SK-N-SH treated with all-trans-retinoic acid at 6 μM for 48 hours (cell line): Measurements from ENCODE around the gene BICC1.
A peak's percentile ranks its signal among the peaks of the same experiment; 100 is the strongest.

Experiments used
- ATAC-seq: fragments of 200-7000 bp; cut with Tn5 transposase; 3 replicates; pipeline ENCODE4 v1.9.1; 2020; ENCODE audit warnings: mild to moderate bottlenecking, moderate library complexity
- BACH2 ChIP-seq: fragments of 250-450 bp; sonication (Bioruptor Pico); IDR thresholded peaks from 2 replicates; pipeline ENCODE4 v1.9.0; 2021; ENCODE audit warnings: mild to moderate bottlenecking, borderline replicate concordance
- CREB5 ChIP-seq: fragments of 250-450 bp; sonication (Bioruptor Pico); IDR thresholded peaks from 2 replicates; pipeline ENCODE4 v1.5.1; 2020; ENCODE audit warnings: low read depth, mild to moderate bottlenecking, moderate library complexity
- CSDC2 ChIP-seq: fragments of 250-450 bp; sonication (Bioruptor Pico); IDR thresholded peaks from 2 replicates; pipeline ENCODE4 v1.5.0; 2020; ENCODE audit warnings: mild to moderate bottlenecking, moderate library complexity
- ESRRG ChIP-seq: fragments of 250-450 bp; sonication (Bioruptor Pico); IDR thresholded peaks from 2 replicates; pipeline ENCODE4 v1.6.1; 2021; ENCODE audit warnings: mild to moderate bottlenecking
- GLIS3 ChIP-seq: fragments of 250-450 bp; sonication (Bioruptor Pico); IDR thresholded peaks from 2 replicates; pipeline ENCODE4 v1.5.0; 2020; ENCODE audit warnings: mild to moderate bottlenecking, moderate library complexity
- ISL1 ChIP-seq: fragments of 250-450 bp; sonication (Bioruptor Pico); IDR thresholded peaks from 2 replicates; pipeline ENCODE4 v2.1.2; 2022; ENCODE audit warnings: mild to moderate bottlenecking, moderate library complexity
- OSR1 ChIP-seq: fragments of 250-450 bp; sonication (Bioruptor Pico); IDR thresholded peaks from 2 replicates; pipeline ENCODE4 v1.8.0; 2022; ENCODE audit warnings: moderate library complexity, mild to moderate bottlenecking, inconsistent platforms
- PATZ1 ChIP-seq: fragments of 250-450 bp; sonication (Bioruptor Pico); IDR thresholded peaks from 2 replicates; pipeline ENCODE4 v1.8.0; 2020; ENCODE audit warnings: mild to moderate bottlenecking, moderate library complexity, borderline replicate concordance
- PPARA ChIP-seq: fragments of 250-450 bp; sonication (Bioruptor Pico); IDR thresholded peaks from 2 replicates; pipeline ENCODE4 v1.5.0; 2020; ENCODE audit warnings: mild to moderate bottlenecking, borderline replicate concordance
- RARB ChIP-seq: fragments of 250-450 bp; sonication (Bioruptor Pico); IDR thresholded peaks from 2 replicates; pipeline ENCODE4 v1.8.0; 2021; ENCODE audit warnings: mild to moderate bottlenecking, moderate library complexity
- SNAI2 ChIP-seq: fragments of 250-450 bp; sonication (Bioruptor Pico); IDR thresholded peaks from 2 replicates; pipeline ENCODE4 v1.5.0; 2020; ENCODE audit warnings: mild to moderate bottlenecking, moderate library complexity
- TCF4 ChIP-seq: fragments of 250-450 bp; sonication (Bioruptor Pico); IDR thresholded peaks from 2 replicates; pipeline ENCODE4 v1.8.0; 2021; ENCODE audit warnings: mild to moderate bottlenecking, moderate library complexity, borderline replicate concordance
- TOX ChIP-seq: fragments of 250-450 bp; sonication (Bioruptor Pico); IDR thresholded peaks from 2 replicates; pipeline ENCODE4 v1.8.0; 2021; ENCODE audit warnings: mild to moderate bottlenecking, moderate library complexity, borderline replicate concordance
- ZC3H10 ChIP-seq: fragments of 250-450 bp; sonication (Bioruptor Pico); IDR thresholded peaks from 2 replicates; pipeline ENCODE4 v1.5.1; 2021; ENCODE audit warnings: mild to moderate bottlenecking, moderate library complexity
- ZFP3 ChIP-seq: fragments of 250-450 bp; sonication (Bioruptor Pico); IDR thresholded peaks from 2 replicates; pipeline ENCODE4 v1.5.0; 2020; ENCODE audit warnings: mild to moderate bottlenecking, moderate library complexity
- ZFP30 ChIP-seq: fragments of 450-650 bp; formaldehyde crosslinking; IDR thresholded peaks from 2 replicates; pipeline ENCODE4 v1.5.0; 2022; ENCODE audit warnings: mild to moderate bottlenecking, moderate library complexity
- ZNF8 ChIP-seq: fragments of 450-650 bp; formaldehyde crosslinking; IDR thresholded peaks from 2 replicates; pipeline ENCODE4 v1.5.0; 2020; ENCODE audit warnings: mild to moderate bottlenecking, moderate library complexity
- TF ChIP-seq, protein P1 (sequence below): fragments of 250-450 bp; sonication (Bioruptor Pico); IDR thresholded peaks from 2 replicates; pipeline ENCODE4 v1.5.1; 2021; ENCODE audit warnings: mild to moderate bottlenecking, moderate library complexity
- TF ChIP-seq, protein P2 (sequence below): fragments of 250-450 bp; sonication (Bioruptor Pico); IDR thresholded peaks from 2 replicates; pipeline ENCODE4 v1.8.0; 2021; ENCODE audit warnings: low read depth, mild to moderate bottlenecking, moderate library complexity, borderline replicate concordance
- TF ChIP-seq, protein P3 (sequence below): fragments of 250-450 bp; sonication (Bioruptor Pico); IDR thresholded peaks from 2 replicates; pipeline ENCODE4 v1.5.0; 2020; ENCODE audit warnings: mild to moderate bottlenecking, moderate library complexity

Gene BICC1

DNA sequence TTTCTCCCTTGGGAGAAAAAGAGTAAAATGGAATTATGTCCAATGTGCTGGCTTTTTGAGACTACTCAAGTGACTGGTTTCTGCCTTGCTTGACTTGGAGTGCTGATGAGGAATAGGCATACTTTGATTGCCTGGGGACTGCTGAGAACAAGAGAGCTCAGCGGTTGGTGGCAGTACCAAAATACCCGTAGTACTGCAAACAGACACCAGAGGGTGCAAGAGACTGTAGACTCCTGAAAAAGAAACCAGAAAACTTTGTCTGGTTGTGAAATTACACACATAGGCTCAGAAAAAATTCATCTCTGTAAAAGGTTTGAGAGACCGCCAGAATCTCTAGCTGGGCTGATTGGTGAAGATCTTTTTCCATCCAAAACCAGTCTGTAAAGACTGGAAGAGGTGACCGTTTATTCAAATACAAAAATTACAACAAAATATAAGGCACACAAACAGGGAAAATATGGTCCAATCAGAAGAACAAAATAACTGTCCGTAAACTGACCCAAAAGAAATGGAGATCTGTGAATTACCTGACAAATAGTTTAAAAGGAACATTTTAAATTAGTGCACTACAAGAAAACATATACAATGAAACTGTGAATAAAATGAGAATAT is 18.5 kb downstream of the BICC1 start:
- peak; percentile 76 for ATAC-seq
- TF ChIP-seq CSDC2 (CRISPR knock-in tag): 0 out of 2 replicates have a peak, but pooled peaks have one; percentile 21
- no peak for TF ChIP-seq TCF4 (CRISPR knock-in tag)
- TF ChIP-seq, all 23 proteins: peak for 1

DNA sequence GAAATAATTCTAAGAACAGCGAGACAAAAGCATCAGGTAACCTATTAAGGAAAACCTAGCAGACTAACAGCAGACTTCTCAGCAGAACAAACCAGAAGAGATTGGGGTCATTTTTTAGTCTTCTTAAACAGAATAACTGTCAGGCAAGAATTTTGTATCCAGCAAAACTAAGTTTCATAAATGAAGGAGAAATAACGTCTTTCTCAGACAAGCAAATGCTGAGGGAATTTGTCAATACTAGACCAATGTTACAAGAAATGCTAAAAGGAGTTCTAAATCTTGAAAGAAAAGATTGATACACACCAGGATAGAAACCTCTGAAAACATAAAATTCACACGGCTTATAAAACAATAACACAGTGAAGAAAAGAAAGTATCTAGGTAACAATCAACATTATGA is 22.6 kb downstream of the BICC1 start:
- ATAC-seq: no peak
- TF ChIP-seq TCF4 (CRISPR knock-in tag) (no peak), OSR1 (no peak)
- TF ChIP-seq, protein P1, sequence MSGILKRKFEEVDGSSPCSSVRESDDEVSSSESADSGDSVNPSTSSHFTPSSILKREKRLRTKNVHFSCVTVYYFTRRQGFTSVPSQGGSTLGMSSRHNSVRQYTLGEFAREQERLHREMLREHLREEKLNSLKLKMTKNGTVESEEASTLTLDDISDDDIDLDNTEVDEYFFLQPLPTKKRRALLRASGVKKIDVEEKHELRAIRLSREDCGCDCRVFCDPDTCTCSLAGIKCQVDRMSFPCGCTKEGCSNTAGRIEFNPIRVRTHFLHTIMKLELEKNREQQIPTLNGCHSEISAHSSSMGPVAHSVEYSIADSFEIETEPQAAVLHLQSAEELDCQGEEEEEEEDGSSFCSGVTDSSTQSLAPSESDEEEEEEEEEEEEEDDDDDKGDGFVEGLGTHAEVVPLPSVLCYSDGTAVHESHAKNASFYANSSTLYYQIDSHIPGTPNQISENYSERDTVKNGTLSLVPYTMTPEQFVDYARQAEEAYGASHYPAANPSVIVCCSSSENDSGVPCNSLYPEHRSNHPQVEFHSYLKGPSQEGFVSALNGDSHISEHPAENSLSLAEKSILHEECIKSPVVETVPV: no peak
- TF ChIP-seq, all 23 proteins: peak for 0

GRCh38 chr10:58543141-58543540 is 30.5 kb downstream of the BICC1 start:
- ATAC-seq: no peak
- TF ChIP-seq PATZ1 (CRISPR knock-in tag): no peak
- TF ChIP-seq SNAI2: no peak
- no peak for TF ChIP-seq ISL1 (CRISPR knock-in tag)
- TF ChIP-seq OSR1: no peak
- TF ChIP-seq, protein P2, sequence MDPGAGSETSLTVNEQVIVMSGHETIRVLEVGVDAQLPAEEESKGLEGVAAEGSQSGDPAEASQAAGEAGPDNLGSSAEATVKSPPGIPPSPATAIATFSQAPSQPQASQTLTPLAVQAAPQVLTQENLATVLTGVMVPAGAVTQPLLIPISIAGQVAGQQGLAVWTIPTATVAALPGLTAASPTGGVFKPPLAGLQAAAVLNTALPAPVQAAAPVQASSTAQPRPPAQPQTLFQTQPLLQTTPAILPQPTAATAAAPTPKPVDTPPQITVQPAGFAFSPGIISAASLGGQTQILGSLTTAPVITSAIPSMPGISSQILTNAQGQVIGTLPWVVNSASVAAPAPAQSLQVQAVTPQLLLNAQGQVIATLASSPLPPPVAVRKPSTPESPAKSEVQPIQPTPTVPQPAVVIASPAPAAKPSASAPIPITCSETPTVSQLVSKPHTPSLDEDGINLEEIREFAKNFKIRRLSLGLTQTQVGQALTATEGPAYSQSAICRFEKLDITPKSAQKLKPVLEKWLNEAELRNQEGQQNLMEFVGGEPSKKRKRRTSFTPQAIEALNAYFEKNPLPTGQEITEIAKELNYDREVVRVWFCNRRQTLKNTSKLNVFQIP (CRISPR knock-in tag): no peak
- no peak for TF ChIP-seq ZNF8 (CRISPR knock-in tag)
- TF ChIP-seq TOX (CRISPR knock-in tag): no peak
- TF ChIP-seq, protein P1: no peak
- no peak for TF ChIP-seq ZC3H10 (CRISPR knock-in tag)
- TF ChIP-seq, protein P3, sequence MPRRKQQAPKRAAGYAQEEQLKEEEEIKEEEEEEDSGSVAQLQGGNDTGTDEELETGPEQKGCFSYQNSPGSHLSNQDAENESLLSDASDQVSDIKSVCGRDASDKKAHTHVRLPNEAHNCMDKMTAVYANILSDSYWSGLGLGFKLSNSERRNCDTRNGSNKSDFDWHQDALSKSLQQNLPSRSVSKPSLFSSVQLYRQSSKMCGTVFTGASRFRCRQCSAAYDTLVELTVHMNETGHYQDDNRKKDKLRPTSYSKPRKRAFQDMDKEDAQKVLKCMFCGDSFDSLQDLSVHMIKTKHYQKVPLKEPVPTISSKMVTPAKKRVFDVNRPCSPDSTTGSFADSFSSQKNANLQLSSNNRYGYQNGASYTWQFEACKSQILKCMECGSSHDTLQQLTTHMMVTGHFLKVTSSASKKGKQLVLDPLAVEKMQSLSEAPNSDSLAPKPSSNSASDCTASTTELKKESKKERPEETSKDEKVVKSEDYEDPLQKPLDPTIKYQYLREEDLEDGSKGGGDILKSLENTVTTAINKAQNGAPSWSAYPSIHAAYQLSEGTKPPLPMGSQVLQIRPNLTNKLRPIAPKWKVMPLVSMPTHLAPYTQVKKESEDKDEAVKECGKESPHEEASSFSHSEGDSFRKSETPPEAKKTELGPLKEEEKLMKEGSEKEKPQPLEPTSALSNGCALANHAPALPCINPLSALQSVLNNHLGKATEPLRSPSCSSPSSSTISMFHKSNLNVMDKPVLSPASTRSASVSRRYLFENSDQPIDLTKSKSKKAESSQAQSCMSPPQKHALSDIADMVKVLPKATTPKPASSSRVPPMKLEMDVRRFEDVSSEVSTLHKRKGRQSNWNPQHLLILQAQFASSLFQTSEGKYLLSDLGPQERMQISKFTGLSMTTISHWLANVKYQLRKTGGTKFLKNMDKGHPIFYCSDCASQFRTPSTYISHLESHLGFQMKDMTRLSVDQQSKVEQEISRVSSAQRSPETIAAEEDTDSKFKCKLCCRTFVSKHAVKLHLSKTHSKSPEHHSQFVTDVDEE: no peak
- TF ChIP-seq CSDC2 (CRISPR knock-in tag): no peak
- no peak for TF ChIP-seq GLIS3 (CRISPR knock-in tag)
- TF ChIP-seq ZFP30 (CRISPR knock-in tag): no peak
- no peak for TF ChIP-seq PPARA (CRISPR knock-in tag)
- TF ChIP-seq ESRRG (CRISPR knock-in tag): no peak
- TF ChIP-seq CREB5 (CRISPR knock-in tag): no peak
- no peak for TF ChIP-seq ZFP3 (CRISPR knock-in tag)
- TF ChIP-seq RARB: no peak
- TF ChIP-seq TCF4 (CRISPR knock-in tag): no peak
- no peak for TF ChIP-seq BACH2 (CRISPR knock-in tag)
